SK-N-SH treated with all-trans-retinoic acid at 6 μM for 48 hours (cell line): ENCODE data around the gene SP100.

Experiments used
- ATAC-seq: fragments of 200-7000 bp; cut with Tn5 transposase; 3 replicates; pipeline ENCODE4 v1.9.1; 2020; ENCODE audit warnings: mild to moderate bottlenecking, moderate library complexity
- ARNTL ChIP-seq: fragments of 450-650 bp; formaldehyde crosslinking; IDR thresholded peaks from 2 replicates; pipeline ENCODE4 v1.5.0; 2020; ENCODE audit warnings: low read depth, mild to moderate bottlenecking, moderate library complexity, borderline replicate concordance
- BACH2 ChIP-seq: fragments of 250-450 bp; sonication (Bioruptor Pico); IDR thresholded peaks from 2 replicates; pipeline ENCODE4 v1.9.0; 2021; ENCODE audit warnings: mild to moderate bottlenecking, borderline replicate concordance
- CREB5 ChIP-seq: fragments of 250-450 bp; sonication (Bioruptor Pico); IDR thresholded peaks from 2 replicates; pipeline ENCODE4 v1.5.1; 2020; ENCODE audit warnings: low read depth, mild to moderate bottlenecking, moderate library complexity
- CSDC2 ChIP-seq: fragments of 250-450 bp; sonication (Bioruptor Pico); IDR thresholded peaks from 2 replicates; pipeline ENCODE4 v1.5.0; 2020; ENCODE audit warnings: mild to moderate bottlenecking, moderate library complexity
- ESRRG ChIP-seq: fragments of 250-450 bp; sonication (Bioruptor Pico); IDR thresholded peaks from 2 replicates; pipeline ENCODE4 v1.6.1; 2021; ENCODE audit warnings: mild to moderate bottlenecking
- GLIS3 ChIP-seq: fragments of 250-450 bp; sonication (Bioruptor Pico); IDR thresholded peaks from 2 replicates; pipeline ENCODE4 v1.5.0; 2020; ENCODE audit warnings: mild to moderate bottlenecking, moderate library complexity
- ISL1 ChIP-seq: fragments of 250-450 bp; sonication (Bioruptor Pico); IDR thresholded peaks from 2 replicates; pipeline ENCODE4 v2.1.2; 2022; ENCODE audit warnings: mild to moderate bottlenecking, moderate library complexity
- OSR1 ChIP-seq: fragments of 250-450 bp; sonication (Bioruptor Pico); IDR thresholded peaks from 2 replicates; pipeline ENCODE4 v1.8.0; 2022; ENCODE audit warnings: moderate library complexity, mild to moderate bottlenecking, inconsistent platforms
- PATZ1 ChIP-seq: fragments of 250-450 bp; sonication (Bioruptor Pico); IDR thresholded peaks from 2 replicates; pipeline ENCODE4 v1.8.0; 2020; ENCODE audit warnings: mild to moderate bottlenecking, moderate library complexity, borderline replicate concordance
- POU6F1 ChIP-seq: fragments of 250-450 bp; sonication (Bioruptor Pico); IDR thresholded peaks from 2 replicates; pipeline ENCODE4 v1.8.0; 2021; ENCODE audit warnings: low read depth, mild to moderate bottlenecking, moderate library complexity, borderline replicate concordance
- PPARA ChIP-seq: fragments of 250-450 bp; sonication (Bioruptor Pico); IDR thresholded peaks from 2 replicates; pipeline ENCODE4 v1.5.0; 2020; ENCODE audit warnings: mild to moderate bottlenecking, borderline replicate concordance
- RARB ChIP-seq: fragments of 250-450 bp; sonication (Bioruptor Pico); IDR thresholded peaks from 2 replicates; pipeline ENCODE4 v1.8.0; 2021; ENCODE audit warnings: mild to moderate bottlenecking, moderate library complexity
- SNAI2 ChIP-seq: fragments of 250-450 bp; sonication (Bioruptor Pico); IDR thresholded peaks from 2 replicates; pipeline ENCODE4 v1.5.0; 2020; ENCODE audit warnings: mild to moderate bottlenecking, moderate library complexity
- TCF4 ChIP-seq: fragments of 250-450 bp; sonication (Bioruptor Pico); IDR thresholded peaks from 2 replicates; pipeline ENCODE4 v1.8.0; 2021; ENCODE audit warnings: mild to moderate bottlenecking, moderate library complexity, borderline replicate concordance
- TOX ChIP-seq: fragments of 250-450 bp; sonication (Bioruptor Pico); IDR thresholded peaks from 2 replicates; pipeline ENCODE4 v1.8.0; 2021; ENCODE audit warnings: mild to moderate bottlenecking, moderate library complexity, borderline replicate concordance
- ZFP3 ChIP-seq: fragments of 250-450 bp; sonication (Bioruptor Pico); IDR thresholded peaks from 2 replicates; pipeline ENCODE4 v1.5.0; 2020; ENCODE audit warnings: mild to moderate bottlenecking, moderate library complexity
- ZFP30 ChIP-seq: fragments of 450-650 bp; formaldehyde crosslinking; IDR thresholded peaks from 2 replicates; pipeline ENCODE4 v1.5.0; 2022; ENCODE audit warnings: mild to moderate bottlenecking, moderate library complexity
- ZNF565 ChIP-seq: fragments of 450-650 bp; formaldehyde crosslinking; conservative IDR thresholded peaks from 2 replicates; pipeline ENCODE4 v1.5.0; 2020; ENCODE audit warnings: low read depth, mild to moderate bottlenecking, moderate library complexity
- ZNF70 ChIP-seq: fragments of 450-650 bp; formaldehyde crosslinking; IDR thresholded peaks from 2 replicates; pipeline ENCODE4 v1.5.0; 2020; ENCODE audit warnings: mild to moderate bottlenecking, moderate library complexity
- ZNF8 ChIP-seq: fragments of 450-650 bp; formaldehyde crosslinking; IDR thresholded peaks from 2 replicates; pipeline ENCODE4 v1.5.0; 2020; ENCODE audit warnings: mild to moderate bottlenecking, moderate library complexity
- TF ChIP-seq, protein P1 (sequence below): fragments of 250-450 bp; sonication (Bioruptor Pico); IDR thresholded peaks from 2 replicates; pipeline ENCODE4 v1.5.1; 2021; ENCODE audit warnings: mild to moderate bottlenecking, moderate library complexity

The SP100 gene

GRCh38 chr2:230583581-230583980, 167.6 kb downstream of the SP100 start:
- ATAC-seq = no peak
- TF ChIP-seq RARB (CRISPR knock-in tag) (no peak), TOX (CRISPR knock-in tag) (no peak), OSR1 (no peak), SNAI2 (CRISPR knock-in tag) (no peak), ISL1 (no peak), PATZ1 (CRISPR knock-in tag) (no peak), ZNF70 (no peak), CSDC2 (no peak), BACH2 (CRISPR knock-in tag) (no peak), PPARA (CRISPR knock-in tag) (no peak), TCF4 (CRISPR knock-in tag) (no peak), ARNTL (no peak), POU6F1 (CRISPR knock-in tag) (no peak)

DNA sequence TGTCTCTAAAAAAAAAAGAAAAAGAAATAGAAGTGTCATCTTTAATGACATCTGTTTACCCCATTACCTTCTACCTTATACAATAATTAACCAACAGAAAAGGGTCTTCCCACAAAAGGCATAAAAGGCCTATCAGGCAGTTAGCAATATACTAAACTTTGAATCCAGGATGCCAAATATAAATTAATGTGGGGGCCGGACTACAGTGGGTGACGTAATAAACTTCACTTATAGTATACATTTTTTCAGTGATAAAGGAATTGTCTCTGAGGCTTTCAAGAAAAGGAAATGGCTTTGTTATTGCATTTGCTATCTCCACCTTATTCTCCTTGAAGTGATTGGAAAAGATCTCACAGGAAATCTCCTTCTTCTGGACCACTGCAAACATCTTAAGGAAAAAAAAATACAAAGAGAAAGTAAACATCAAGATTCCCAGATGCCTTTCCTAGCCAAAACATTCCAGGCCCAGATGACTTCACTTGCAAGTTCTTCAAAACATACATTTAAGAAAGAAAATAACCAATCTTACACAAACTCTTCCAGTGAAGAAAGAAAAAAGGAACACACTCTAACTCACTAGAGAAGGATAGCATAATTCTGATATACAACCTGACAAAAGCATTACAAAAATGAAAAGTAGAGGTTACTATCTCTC, 170.5 kb downstream of the SP100 start:
- no peak for ATAC-seq
- TF ChIP-seq, protein P1, sequence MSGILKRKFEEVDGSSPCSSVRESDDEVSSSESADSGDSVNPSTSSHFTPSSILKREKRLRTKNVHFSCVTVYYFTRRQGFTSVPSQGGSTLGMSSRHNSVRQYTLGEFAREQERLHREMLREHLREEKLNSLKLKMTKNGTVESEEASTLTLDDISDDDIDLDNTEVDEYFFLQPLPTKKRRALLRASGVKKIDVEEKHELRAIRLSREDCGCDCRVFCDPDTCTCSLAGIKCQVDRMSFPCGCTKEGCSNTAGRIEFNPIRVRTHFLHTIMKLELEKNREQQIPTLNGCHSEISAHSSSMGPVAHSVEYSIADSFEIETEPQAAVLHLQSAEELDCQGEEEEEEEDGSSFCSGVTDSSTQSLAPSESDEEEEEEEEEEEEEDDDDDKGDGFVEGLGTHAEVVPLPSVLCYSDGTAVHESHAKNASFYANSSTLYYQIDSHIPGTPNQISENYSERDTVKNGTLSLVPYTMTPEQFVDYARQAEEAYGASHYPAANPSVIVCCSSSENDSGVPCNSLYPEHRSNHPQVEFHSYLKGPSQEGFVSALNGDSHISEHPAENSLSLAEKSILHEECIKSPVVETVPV = no peak
- TF ChIP-seq BACH2 (CRISPR knock-in tag) = no peak
- no peak for TF ChIP-seq RARB (CRISPR knock-in tag)
- TF ChIP-seq CREB5 = no peak
- TF ChIP-seq PPARA (CRISPR knock-in tag) = no peak
- TF ChIP-seq CSDC2 = no peak
- no peak for TF ChIP-seq PATZ1 (CRISPR knock-in tag)
- no peak for TF ChIP-seq TCF4 (CRISPR knock-in tag)
- TF ChIP-seq ZNF8 = no peak
- no peak for TF ChIP-seq ZFP3 (CRISPR knock-in tag)
- TF ChIP-seq POU6F1 (CRISPR knock-in tag) = no peak
- no peak for TF ChIP-seq ZFP30
- TF ChIP-seq GLIS3 (CRISPR knock-in tag) = no peak
- no peak for TF ChIP-seq ZNF565 (CRISPR knock-in tag)
- TF ChIP-seq ARNTL = no peak
- no peak for TF ChIP-seq ESRRG (CRISPR knock-in tag)
- no peak for TF ChIP-seq ZNF70
- TF ChIP-seq SNAI2 (CRISPR knock-in tag) = no peak
- TF ChIP-seq TOX (CRISPR knock-in tag) = no peak
- TF ChIP-seq, all 23 proteins: peak for 0
